ENCODE measurements around the gene AKR7A3.

GRCh38 chr1:19321071-19321470, 32.5 kb upstream of the AKR7A3 start:
- TF ChIP-seq CTCF (conservative IDR thresholded peaks at IDR 0.05) (no peak), ZFX (IDR thresholded peaks at IDR 0.05) (no peak)
